ENCODE results near the gene ADISSP.

The ADISSP gene

DNA sequence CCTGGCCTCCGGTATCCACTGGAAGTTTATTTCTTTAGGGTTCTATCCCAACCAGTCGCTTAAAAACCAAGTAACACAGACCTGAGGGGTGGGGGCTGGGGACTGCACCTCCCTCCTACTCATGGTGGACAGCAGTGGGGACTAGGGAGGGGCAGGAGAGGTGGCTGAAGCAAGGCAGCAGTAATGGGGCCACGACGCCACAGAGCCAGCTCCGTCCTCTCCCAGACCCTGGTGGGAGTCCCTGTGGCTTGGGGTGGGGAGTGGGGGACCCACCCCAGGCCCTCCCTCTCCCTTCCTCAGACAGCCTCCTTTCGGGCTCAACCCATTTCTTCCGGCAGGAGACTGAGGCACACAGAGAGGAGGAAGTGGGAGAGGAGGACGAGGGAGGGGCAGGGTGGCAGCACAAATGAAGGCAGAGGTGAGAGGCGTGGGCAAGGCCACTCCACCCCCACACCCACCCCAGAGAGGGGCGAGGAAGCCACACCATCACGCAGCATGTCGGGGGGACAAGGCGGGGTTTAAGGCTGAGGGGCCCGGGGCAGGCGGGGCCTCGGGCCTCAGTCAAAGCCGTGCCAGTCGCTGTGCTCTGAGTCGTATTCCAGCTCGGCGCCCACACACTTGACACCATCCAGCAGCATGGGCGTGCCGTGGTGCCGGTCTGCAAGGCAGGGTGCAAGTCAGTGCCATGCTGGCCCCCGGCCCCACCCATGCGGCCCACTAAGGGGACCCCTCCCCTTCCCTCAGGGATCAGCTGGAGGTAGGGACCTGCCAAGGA is 13.9 kb downstream of the ADISSP start:
- no peak for DNase-seq

DNA sequence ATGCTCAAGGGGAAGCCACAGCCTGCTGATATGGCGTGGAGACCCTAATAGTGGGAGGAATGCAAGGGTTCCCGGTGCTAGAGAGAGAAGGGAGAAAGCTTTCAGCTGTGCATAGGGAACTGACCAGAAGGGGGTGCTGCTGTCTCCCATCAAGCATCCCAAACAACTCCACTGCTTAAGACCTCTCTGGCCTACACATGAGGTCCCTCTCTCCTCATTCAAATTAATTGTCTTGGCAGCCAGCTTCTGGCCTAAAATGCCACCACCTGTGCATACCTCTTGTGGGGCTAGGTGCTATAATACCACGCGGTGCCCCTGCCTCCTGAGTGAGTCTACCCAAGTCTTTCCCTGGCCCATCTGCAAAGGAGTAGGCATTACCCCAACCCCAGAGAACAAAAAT is 14.5 kb downstream of the ADISSP start:
- DNase-seq: peak in 4 of 5 donors; percentile 41 to 64 (median 50)

DNA sequence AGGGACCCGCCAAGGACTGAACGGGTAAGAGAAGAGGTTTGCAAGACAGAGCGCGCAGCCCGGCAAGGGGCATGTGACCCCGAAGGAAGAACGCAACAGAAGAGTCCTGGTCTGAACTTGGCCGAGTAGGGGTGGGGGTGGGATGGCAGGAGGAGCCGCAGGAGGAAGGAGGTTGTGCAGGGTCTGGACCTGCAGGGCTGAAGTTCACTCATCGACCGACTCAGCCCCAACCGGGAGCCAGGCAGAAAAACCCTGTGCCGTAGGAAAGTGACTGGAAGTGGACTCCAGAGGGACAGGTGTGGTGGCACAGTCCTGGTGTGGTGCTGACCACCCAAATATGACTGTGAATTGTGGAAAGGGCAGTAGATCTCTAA is 15.2 kb downstream of the ADISSP start:
- no peak for DNase-seq

DNA sequence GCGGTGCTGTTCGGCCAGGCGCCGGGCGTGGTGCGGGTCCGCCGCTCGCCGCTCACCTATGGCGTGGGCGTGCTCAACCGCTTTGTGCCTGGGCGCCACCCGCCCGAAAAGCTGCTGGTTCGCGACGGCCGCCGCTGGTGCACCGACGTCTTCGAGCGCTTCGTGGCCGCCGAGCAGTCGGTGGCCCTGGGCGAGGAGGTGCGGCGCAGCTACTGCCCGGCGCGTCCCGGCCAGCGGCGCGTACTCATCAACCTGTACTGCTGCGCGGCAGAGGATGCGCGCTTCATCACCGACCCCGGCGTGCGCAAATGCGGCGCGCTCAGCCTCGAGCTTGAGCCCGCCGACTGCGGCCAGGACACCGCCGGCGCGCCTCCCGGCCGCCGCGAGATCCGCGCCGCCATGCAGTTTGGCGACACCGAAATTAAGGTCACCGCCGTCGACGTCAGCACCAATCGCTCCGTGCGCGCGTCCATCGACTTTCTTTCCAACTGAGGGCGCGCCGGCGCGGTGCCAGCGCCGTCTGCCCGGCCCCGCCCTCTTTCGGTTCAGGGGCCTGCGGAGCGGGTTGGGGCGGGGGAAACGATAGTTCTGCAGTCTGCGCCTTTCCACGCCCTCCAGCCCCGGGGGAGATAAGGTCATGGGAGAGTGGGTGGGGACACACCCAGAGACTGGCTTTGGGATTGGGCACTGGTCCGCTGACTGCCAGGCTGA is 15.7 kb downstream of the ADISSP start:
- peak; percentile 22 to 60 (median 46) for DNase-seq

DNA sequence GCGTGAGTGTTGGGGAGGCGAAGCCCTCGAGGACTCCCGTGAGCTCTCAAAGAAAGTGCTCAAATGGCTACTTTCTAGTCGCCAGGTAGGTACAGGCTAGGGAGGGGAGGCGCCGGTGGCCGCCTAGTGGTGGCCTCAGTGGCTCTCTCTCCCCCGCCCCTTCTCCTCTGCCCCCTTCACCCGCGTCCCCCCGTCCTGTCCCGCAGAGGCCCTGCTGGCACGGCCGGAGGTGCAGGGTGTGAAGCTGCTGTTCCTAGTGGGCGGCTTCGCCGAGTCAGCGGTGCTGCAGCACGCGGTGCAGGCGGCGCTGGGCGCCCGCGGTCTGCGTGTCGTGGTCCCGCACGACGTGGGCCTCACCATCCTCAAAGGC is 16.3 kb downstream of the ADISSP start:
- DNase-seq: no peak

DNA sequence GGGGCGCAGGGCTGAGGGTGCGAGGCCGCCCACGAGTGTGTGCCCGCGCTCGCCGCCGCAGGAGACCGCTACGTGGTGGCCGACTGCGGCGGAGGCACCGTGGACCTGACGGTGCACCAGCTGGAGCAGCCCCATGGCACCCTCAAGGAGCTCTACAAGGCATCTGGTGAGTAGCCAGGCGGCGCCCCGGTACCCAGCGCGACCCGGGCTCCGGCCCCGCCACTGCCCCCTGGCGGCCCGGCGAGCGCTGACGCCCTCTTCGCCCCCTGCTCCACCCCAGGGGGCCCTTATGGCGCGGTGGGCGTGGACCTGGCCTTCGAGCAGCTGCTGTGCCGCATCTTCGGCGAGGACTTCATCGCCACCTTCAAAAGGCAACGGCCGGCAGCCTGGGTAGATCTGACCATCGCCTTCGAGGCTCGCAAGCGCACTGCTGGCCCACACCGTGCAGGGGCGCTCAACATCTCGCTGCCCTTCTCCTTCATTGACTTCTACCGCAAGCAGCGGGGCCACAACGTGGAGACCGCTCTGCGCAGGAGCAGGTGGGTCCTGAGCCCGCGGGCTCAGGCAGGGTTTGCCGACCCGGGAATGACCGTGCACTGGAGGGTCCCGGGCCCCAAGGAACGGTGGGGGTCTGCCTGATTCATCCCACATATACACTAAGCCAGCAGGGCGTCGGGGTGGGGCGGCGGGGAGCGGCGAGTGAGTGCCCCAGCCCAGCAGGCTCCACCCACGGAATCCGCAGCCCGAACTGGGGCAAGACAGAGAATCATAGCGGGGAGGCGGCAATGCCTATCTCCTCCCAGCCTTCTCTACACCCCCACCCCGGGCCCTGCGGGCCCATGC is 17.6 kb downstream of the ADISSP start:
- peak in 1 of 5 donors; percentile 23 for DNase-seq

DNA sequence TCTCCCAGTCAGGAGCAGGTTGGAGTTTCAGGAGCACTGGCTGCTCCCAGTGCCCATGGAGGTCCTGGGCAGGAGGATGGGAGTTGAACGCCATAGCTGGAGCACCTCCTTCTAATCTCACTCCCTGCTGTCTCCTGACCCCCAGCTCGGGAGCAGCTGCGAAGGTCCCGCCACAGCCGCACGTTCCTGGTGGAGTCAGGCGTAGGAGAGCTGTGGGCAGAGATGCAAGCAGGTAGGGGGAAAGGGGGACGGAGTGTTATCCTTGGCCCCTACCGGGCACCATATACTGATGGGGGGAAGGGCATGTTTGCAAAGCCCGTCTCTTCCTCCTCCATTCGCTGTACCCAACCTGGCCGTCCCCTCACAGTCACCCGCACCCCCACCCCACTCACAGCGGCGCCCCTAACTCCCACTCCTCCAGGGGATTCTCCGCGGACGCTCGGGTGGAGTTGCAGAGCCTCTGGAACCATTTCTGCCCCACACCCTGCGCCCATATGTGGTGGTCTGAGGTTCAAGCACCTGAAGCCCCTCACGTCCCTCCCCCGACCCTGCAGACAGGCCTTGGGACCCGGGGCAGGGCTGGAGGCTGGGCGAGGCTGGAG is 18.4 kb downstream of the ADISSP start:
- no peak for DNase-seq

DNA sequence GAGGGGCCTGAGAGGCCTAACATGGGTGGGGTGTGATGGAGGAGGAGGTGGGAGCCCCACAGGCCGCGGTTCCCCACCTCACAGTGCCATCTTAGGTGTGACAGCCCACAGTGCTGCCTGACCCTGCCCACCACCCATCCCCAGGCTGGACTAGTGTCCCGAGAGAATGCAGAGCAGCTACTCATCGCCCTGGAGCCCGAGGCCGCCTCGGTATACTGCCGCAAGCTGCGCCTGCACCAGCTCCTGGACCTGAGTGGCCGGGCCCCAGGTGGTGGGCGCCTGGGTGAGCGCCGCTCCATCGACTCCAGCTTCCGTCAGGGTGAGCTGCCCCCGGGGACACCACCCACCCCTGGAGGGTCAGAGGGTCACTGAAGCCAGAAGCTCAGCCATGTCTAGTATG is 19.5 kb downstream of the ADISSP start:
- DNase-seq: no peak

DNA sequence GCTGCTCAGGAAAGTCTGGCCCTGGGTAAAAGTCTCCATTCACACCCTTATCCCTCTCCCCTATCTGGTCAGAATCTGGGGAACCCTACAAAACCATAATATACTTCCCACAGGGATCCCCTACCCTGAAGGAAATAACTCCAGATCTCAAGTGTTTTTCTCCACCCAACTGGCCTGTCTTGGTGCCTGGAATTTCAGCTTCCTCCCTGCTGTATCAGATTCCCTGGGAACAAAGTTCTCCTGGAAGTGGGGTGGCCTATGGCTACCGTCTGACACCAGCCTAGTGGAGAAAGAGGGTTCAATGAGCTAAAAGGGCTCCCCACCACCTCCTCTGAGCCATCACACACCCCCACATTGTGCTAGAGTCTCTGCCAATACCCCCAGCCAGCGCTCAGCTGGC is 20.1 kb downstream of the ADISSP start:
- no peak for DNase-seq

DNA sequence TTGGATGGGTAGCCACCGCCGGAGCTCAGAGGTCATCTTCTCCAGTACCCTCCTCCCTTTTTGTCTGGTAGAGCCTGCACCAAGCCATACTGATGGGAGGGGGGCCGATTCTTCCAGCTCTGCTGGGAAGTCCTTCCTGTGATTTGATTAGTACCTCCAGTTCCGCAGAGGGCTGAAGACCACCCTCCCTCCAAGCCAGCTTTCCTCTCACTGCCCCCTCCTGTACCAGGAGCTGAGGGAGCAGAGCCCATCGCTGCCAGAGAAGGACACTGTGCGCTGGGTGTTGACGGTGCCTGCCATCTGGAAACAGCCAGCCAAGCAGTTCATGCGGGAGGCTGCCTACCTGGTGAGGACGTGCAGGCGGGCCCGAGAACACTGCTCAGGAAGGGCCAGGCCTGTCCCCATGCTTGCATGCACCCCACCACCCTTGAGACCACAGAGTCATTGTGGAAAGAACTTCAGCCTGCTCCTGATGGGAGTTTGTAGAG is 21.8 kb downstream of the ADISSP start:
- no peak for DNase-seq

DNA sequence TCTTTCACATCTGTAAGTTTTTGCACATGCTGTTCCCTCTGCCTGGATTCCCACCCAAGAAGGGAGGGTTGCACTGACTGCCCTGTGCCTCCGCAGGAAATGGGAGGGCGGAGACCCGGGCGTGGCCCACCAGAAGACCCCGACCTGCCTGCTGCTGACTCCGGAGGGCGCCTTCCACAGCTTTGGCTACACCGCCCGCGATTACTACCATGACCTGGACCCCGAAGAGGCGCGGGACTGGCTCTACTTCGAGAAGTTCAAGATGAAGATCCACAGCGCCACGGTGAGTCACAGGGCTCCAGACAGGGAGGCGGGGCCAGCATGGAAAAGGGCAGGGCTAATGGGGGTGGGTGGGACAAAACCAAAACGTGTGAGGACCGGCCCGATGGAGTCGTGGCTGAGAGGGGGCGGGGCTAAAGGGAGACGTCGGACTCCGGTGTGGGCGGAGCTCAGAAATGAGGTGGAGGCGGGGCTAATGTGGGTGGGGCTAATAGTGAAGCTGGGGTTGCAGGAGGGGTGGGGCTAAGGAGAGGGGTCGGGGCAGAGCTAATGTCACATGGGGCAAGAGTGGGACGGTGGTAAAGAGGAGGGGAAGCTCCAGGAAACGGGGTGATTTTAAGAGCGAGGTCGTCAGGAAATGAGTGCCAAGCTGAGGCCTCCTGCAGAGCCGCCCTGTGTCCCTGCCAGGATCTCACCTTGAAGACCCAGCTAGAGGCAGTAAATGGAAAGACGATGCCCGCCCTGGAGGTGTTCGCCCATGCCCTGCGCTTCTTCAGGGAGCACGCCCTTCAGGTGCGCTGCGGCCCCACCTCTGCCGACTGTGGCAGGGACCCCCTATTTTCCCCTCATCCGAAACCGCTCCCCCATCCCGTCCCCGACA is 22.5 kb downstream of the ADISSP start:
- DNase-seq: peak; percentile 58 to 72 (median 70)

DNA sequence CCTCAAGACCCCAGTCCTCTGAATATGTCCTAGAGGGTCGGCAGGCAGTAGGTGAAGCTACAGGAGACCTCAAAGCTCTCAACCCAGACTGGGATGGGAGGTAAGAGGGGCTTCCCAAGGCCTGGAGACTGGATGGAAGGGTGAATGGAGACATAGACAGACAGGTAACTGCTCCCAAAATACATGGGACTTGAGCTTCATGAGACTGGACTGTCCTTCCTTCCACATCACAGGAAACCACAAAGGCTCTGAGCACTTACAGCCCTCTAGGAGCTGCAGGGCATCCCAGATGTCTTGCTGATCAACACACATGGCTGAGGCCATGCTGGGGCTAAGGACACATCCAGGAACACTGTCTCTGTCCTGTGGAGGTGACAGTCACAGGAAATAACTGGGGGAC is 23.5 kb downstream of the ADISSP start:
- DNase-seq: no peak

DNA sequence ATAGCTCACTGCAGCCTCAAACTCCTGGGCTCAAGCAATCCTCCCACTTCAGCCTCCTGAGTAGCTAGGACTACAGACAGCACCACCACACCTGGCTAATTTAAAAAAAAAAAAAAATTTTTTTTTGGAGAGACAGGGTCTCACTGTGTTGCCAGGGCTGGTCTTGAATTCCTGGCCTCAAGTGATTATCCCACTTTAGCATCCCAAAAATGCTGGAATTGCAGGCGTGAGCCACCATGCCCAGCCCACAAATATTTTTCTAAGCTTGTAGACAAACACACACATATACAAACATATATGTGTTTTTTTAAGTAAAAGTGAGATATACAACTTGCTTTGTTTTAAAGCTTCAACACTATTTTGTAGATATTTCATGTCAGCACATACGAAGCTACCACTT is 24.3 kb downstream of the ADISSP start:
- no peak for DNase-seq

DNA sequence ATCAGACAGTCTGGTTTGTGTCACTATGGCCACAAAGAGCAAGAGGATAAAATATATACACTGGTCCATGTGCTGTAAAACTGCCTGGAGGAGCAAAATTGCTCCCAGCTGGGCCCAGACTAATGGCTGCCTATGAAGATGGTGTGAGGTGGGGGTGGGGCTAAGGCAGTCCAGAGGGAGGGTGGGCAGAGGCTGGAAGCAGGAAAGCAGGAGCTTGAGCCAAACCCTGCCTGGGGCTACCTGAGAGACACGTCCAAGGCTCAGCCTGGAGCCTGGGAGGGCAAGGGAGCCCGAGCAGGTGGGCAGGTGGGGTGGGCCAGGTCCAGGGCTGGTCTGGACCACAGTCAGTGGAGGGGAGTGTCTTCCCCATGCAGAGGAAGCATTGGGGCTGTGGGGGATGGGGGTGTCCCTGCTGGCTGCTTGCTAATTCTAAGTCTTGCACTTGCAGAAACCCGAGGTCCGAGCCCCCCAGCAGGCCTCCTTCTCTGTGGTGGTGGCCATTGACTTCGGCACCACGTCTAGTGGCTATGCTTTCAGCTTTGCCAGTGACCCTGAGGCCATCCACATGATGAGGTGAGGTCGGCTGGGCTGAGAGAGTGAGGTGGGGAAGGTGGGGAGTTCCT is 25.6 kb downstream of the ADISSP start:
- no peak for DNase-seq

DNA sequence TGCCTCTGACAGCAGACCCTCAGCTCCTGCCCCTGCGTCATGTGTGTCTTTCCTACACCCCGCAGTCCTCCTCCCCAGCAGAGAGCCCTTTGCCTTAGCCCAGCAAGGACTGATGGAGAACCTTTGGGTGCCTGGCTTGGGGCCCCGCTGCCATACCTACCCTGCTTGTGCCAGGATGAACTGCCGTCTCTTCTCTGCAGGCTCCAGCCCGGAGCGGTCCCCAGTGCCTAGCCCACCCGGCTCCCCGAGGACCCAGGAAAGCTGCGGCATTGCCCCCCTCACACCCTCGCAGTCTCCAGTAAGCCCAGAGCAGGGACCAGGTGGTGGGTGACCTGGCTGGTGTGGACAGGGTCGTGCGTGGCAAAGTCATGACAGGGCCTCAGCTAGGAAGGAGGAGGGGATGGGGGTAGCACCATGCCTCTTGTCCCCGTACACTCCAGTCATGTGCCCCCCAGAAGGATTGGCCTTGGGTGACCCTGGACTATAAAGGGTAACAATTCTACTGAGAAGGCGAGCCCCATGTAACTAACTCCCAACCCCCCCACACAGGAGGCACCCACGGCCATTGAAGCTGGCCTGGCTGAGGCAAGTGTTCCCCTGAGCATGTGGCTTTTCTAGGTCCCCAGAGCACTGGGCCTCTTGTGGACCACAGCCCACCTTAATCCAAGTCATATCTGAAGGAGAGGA is 26.8 kb downstream of the ADISSP start:
- no peak for DNase-seq

DNA sequence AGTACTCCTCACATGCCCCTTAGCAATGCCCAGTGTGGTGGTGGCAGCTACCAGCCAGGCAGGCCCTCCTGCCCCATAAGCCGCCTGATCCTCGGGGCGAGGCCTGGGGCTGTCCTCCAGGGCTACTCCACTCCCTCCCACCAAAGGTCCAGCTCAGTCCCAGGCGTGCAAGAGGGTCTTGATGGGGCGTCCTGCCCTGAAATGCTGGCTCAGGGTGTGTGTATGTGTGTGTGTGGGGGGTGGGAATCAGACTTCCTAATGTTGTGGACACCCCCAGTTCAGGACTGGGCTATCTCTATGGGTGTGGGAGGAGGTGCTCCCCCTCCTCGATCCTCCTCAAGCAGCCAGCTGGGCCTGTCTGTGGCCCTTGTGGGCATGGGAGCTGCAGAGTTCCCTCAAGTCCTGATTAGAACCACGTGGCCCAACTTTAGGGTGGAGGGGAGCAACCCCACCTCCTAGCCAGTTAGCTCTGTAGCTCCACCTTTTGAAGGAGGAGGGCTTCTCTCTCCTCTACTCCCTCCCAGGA is 27.6 kb downstream of the ADISSP start:
- no peak for DNase-seq

DNA sequence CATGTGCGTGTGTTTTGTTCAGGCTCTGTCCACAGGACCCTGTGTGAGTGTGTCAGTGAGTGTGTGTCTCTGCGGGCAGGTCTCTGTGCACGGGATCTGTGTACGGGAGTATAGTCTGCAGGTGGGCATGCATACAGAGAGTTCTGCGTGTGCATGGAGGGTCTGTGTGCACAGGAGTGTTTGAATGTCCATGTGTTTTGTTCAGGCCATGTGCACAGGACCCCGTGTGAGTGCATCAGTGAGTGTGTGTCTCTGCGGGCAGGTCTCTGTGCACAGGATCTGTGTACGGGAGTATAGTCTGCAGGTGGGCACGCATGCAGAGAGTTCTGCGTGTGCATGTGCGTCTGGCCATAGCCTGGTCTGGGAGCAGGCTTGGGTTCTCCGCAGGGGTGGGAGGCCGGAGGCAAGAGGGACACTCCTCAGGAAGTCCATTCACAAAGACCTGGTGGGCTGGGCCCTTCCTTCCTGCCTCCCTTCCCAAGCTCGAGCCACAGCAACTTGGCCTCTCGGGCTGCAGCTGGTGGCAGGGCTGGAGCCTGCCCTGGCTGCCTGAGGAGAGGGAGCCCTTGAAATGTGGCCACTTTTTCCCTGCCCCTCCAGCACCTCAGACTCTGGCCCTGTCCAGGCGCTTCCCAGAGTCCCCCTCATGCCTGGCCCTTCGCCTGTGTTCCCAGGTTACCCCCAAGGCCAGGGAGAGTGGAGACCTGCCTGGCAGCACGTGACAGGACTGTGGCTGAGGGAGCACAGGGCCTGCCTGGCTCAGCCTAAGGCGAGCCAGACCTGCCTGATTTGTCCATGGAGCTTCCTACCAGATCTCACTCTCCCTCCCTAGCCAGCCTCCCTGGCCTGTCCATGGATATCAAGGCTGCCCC is 28.3 kb downstream of the ADISSP start:
- DNase-seq: no peak

DNA sequence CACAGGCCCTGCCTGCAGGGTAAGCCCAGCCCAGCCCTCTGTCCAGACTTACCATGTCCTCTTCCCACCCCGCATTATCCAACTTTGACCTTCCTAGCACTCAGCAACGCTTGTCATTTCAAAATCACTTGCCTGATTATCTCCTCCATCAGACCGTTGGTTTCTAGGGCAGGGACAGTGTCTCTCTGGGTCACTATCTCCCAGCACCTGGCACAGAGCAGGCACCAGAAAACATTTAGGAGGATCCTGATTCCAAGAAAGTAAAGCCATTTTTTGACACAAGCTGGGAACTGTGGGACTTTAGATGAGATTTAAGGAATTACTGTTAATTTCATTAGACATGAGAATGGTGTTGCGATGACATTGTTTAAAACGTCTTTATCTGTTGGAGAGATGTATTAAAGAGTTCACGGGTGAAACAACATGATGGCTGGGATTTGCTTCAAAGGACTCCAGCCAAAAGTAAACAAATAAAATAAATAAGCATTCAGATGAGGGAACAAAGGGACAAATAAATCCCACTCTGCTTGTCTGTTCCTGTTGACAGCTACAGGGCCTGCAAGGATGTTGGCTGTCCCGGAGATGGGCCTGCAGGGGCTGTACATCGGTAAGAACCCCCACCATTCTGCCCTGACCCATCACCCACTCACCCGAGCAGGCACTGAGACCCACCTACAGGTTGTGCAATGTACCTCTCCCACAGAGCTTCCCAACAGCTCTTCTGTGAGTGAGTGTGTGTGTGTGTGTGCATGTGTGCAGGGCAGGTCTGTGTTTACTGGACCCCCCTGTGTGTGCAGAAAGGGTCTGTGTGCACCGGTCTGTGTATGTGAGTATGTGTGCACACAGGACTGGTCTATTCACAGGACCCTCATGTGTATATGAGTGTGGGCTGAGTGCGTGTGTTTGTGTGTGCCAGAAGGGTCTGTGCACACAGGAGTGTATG is 29.2 kb downstream of the ADISSP start:
- DNase-seq: no peak
